Measurements from ENCODE around the gene CDH4. TPM values are rescaled to one million over a fixed set of nuclear protein-coding genes. Genes with fewer than 3 reads are reported as not detected.

CDH4 gene
- total RNA-seq, 1 experiment from 2014 or later = not detected

DNA sequence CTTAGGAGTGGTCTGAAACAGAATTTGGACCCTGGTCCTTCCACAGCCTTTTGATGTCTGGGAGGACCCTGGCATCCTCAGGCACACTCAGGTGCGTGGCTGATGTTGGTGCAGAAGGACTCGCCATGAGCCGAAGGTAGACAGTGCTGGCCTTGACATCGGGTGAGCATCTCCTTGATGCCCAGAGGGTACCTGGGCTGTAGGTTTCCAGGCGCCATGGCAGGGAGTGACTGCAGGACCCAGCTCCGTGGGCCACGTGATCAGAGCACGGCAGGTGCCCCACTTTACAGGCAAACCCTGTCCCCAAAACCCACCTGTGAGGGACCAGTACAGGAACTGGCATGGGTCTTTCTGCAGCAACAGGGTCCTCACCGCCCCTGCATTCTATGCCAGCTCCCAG, 319.2 kb downstream of the CDH4 start:
- no peak overlapping the region for H3K4me3 ChIP-seq (ENCODE audit: low read depth in 2 of 2, low read length in 2 of 2)
- H3K27ac ChIP-seq (ENCODE audit: low read length) = no peak overlapping the region
- peaks cover 3% of the 10 kb centered on the region; the same call in 1 of the 2 replicates for H3K27me3 ChIP-seq (ENCODE audit: control insufficient read depth, insufficient read depth, low read length)
- no peaks in the 10 kb centered on the region for H3K4me1 ChIP-seq (ENCODE audit: control insufficient read depth, insufficient read depth, low read length)
- TF ChIP-seq, protein P1, sequence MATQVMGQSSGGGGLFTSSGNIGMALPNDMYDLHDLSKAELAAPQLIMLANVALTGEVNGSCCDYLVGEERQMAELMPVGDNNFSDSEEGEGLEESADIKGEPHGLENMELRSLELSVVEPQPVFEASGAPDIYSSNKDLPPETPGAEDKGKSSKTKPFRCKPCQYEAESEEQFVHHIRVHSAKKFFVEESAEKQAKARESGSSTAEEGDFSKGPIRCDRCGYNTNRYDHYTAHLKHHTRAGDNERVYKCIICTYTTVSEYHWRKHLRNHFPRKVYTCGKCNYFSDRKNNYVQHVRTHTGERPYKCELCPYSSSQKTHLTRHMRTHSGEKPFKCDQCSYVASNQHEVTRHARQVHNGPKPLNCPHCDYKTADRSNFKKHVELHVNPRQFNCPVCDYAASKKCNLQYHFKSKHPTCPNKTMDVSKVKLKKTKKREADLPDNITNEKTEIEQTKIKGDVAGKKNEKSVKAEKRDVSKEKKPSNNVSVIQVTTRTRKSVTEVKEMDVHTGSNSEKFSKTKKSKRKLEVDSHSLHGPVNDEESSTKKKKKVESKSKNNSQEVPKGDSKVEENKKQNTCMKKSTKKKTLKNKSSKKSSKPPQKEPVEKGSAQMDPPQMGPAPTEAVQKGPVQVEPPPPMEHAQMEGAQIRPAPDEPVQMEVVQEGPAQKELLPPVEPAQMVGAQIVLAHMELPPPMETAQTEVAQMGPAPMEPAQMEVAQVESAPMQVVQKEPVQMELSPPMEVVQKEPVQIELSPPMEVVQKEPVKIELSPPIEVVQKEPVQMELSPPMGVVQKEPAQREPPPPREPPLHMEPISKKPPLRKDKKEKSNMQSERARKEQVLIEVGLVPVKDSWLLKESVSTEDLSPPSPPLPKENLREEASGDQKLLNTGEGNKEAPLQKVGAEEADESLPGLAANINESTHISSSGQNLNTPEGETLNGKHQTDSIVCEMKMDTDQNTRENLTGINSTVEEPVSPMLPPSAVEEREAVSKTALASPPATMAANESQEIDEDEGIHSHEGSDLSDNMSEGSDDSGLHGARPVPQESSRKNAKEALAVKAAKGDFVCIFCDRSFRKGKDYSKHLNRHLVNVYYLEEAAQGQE (IDR thresholded peaks at IDR 0.05; ENCODE audit: insufficient read depth in 1 of 2, low read depth in 2 of 2, low read length in 1 of 2) = no peak
- TF ChIP-seq POLR2AphosphoS5 (IDR thresholded peaks at IDR 0.05; ENCODE audit: low read depth, low read length) (no peak), SIN3A (IDR thresholded peaks at IDR 0.05; ENCODE audit: borderline replicate concordance, insufficient read depth, low read depth, low read length) (no peak), TCF7L2 (IDR thresholded peaks at IDR 0.05; ENCODE audit: low read depth, low read length) (no peak)
- TF ChIP-seq, protein P2, sequence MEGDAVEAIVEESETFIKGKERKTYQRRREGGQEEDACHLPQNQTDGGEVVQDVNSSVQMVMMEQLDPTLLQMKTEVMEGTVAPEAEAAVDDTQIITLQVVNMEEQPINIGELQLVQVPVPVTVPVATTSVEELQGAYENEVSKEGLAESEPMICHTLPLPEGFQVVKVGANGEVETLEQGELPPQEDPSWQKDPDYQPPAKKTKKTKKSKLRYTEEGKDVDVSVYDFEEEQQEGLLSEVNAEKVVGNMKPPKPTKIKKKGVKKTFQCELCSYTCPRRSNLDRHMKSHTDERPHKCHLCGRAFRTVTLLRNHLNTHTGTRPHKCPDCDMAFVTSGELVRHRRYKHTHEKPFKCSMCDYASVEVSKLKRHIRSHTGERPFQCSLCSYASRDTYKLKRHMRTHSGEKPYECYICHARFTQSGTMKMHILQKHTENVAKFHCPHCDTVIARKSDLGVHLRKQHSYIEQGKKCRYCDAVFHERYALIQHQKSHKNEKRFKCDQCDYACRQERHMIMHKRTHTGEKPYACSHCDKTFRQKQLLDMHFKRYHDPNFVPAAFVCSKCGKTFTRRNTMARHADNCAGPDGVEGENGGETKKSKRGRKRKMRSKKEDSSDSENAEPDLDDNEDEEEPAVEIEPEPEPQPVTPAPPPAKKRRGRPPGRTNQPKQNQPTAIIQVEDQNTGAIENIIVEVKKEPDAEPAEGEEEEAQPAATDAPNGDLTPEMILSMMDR (IDR thresholded peaks at IDR 0.05) = no peak
- ChIA-PET CTCF (no interaction called here), POLR2A (no interaction called here)
- no peaks in the 10 kb centered on the region for H3K36me3 ChIP-seq (ENCODE audit: control insufficient read depth, insufficient read depth, low read length)
- BruUV-seq (replicated peaks) = no TSS peak
- ATAC-seq (no peak), DNase-seq (ENCODE audit: low read depth, low spot score) (no peak)
- H3K9me3 ChIP-seq (ENCODE audit: control insufficient read depth, insufficient read depth, low read depth, low read length) = no peaks in the 10 kb centered on the region
- in situ Hi-C loops (cut with HindIII; ENCODE audit: low pct_unique_long_range_greater_than_20kb, low sequenced_read_pairs) = no loop called here
- intact Hi-C loops (cut with micrococcal nuclease; ENCODE audit: unreplicated experiment) = no loop called here

DNA sequence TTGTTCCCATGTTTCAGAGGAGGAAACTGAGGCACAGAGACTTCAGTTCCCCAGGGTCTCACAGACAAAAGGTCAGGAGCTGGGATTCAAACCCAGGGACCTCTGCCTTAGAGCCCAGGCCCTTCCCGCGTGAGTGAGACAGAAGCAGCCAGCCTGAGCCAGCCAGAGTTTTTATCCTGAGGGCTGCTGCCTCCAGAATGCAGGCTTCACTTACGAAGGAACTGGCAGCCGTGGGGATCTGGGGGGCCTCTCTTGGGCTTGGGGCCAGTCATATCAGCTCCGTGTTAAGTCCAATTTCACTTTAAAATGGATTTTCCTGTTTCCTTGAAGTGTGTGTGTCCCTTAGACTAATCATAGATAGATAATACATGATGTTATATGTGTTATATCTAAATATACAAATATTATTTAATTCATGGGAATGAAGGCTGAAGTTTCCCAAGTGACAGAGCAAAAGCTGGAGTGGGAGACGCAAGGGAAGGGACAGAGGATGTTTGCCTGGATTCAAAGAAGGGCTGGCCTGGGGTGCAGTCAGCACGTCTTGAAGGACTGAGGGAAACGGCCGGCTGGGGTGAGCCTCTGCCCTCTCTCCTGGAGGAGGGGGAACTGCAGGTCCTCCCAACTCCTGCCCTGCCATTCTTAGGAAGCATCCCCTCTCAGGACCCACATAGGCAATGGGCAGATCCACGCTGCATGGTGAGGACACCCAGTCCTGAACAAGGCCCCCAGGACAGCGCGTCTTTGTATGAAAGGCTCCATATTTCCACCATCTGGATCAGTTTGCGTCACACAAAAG, 320.1 kb downstream of the CDH4 start:
- in situ Hi-C loops (cut with HindIII; ENCODE audit: low pct_unique_long_range_greater_than_20kb, low sequenced_read_pairs) (no loop called here), intact Hi-C loops (cut with micrococcal nuclease; ENCODE audit: unreplicated experiment) (no loop called here)
- ChIA-PET POLR2A (no interaction called here), CTCF (no interaction called here)
- no peaks in the 10 kb centered on the region for H3K36me3 ChIP-seq (ENCODE audit: control insufficient read depth, insufficient read depth, low read length)
- no TSS peak for BruUV-seq (replicated peaks)
- peaks cover 4% of the 10 kb centered on the region; the same call in 1 of the 2 replicates for H3K27me3 ChIP-seq (ENCODE audit: control insufficient read depth, insufficient read depth, low read length)
- TF ChIP-seq, protein P2 (IDR thresholded peaks at IDR 0.05) = no peak
- no peak for TF ChIP-seq TCF7L2 (IDR thresholded peaks at IDR 0.05; ENCODE audit: low read depth, low read length)
- TF ChIP-seq SIN3A (IDR thresholded peaks at IDR 0.05; ENCODE audit: borderline replicate concordance, insufficient read depth, low read depth, low read length) = no peak
- no peak for TF ChIP-seq POLR2AphosphoS5 (IDR thresholded peaks at IDR 0.05; ENCODE audit: low read depth, low read length)
- TF ChIP-seq, protein P1 (IDR thresholded peaks at IDR 0.05; ENCODE audit: insufficient read depth in 1 of 2, low read depth in 2 of 2, low read length in 1 of 2) = no peak
- H3K27ac ChIP-seq (ENCODE audit: low read length) = no peak overlapping the region
- DNase-seq (ENCODE audit: low read depth, low spot score) (no peak), ATAC-seq (no peak)
- H3K4me1 ChIP-seq (ENCODE audit: control insufficient read depth, insufficient read depth, low read length) = no peaks in the 10 kb centered on the region
- H3K4me3 ChIP-seq (ENCODE audit: low read depth in 2 of 2, low read length in 2 of 2) = no peak overlapping the region
- no peaks in the 10 kb centered on the region for H3K9me3 ChIP-seq (ENCODE audit: control insufficient read depth, insufficient read depth, low read depth, low read length)
